ENCODE data around the gene LOXL3.
"Not testable (repeated sequence)": the region's sequence is repeated elsewhere in the genome, so short reads cannot be mapped to it uniquely, and the experiment has no call there.

LOXL3 gene

GRCh38 chr2:74573747-74574562 is 20.2 kb upstream of the LOXL3 start:
- no peak for DNase-seq

GRCh38 chr2:74572178-74572925 is 18.6 kb upstream of the LOXL3 start:
- DNase-seq = no peak

- DNase-seq = no peak
These were observed 17.3 kb upstream of the LOXL3 start for GRCh38 chr2:74571058-74571457.

- no peak for DNase-seq
These were observed 15.9 kb upstream of the LOXL3 start for GRCh38 chr2:74569686-74570085.

- DNase-seq = no peak
These were observed 14.1 kb upstream of the LOXL3 start for GRCh38 chr2:74567881-74568280.

- DNase-seq = no peak
These were observed 13.0 kb upstream of the LOXL3 start for GRCh38 chr2:74566754-74567085.

- DNase-seq = no peak
These were observed 12.5 kb upstream of the LOXL3 start for GRCh38 chr2:74566076-74566753.

GRCh38 chr2:74564222-74564621 is 10.5 kb upstream of the LOXL3 start:
- no peak for DNase-seq

GRCh38 chr2:74562126-74562775 is 8.5 kb upstream of the LOXL3 start:
- no peak for DNase-seq

GRCh38 chr2:74561022-74561421 is 7.3 kb upstream of the LOXL3 start:
- DNase-seq = not testable (repeated sequence)

GRCh38 chr2:74560591-74560990 is 6.8 kb upstream of the LOXL3 start:
- DNase-seq = no peak

GRCh38 chr2:74559912-74560311 is 6.2 kb upstream of the LOXL3 start:
- DNase-seq = no peak

- DNase-seq = no peak
These were observed 4.8 kb upstream of the LOXL3 start for GRCh38 chr2:74558284-74559230.

- DNase-seq = no peak
These were observed 3.2 kb upstream of the LOXL3 start for GRCh38 chr2:74556831-74557370.

GRCh38 chr2:74556159-74556558 is 2.4 kb upstream of the LOXL3 start:
- no peak for DNase-seq

- DNase-seq = no peak
These were observed 1.9 kb upstream of the LOXL3 start for GRCh38 chr2:74555610-74556103.

- peak in 1 of 2 experiments; percentile 37 for DNase-seq
These were observed 1.2 kb upstream of the LOXL3 start for GRCh38 chr2:74554820-74555531.

- no peak for DNase-seq
These were observed 579 bp downstream of the LOXL3 start for GRCh38 chr2:74552914-74553811.
